GM13977 (cell line): ENCODE data around the gene NANOS3.
A peak's percentile ranks its signal among the peaks of the same experiment; 100 is the strongest.

Experiments
- DNase-seq: peaks from one replicate; pipeline ENCODE4 v3.0.0; 2012; ENCODE audit warnings: low spot score
- in situ Hi-C: fragments of 300-500 bp; cut with MboI; formaldehyde crosslinking; loops from one replicate; pipeline ENCODE4 v1.12.0; 2022; ENCODE audit warnings: low sequenced_read_pairs, low pct_unique_long_range_greater_than_20kb, mixed read lengths, inconsistent platforms; ENCODE audit not compliant: unreplicated experiment
- TF ChIP-seq, protein P1 (sequence below): IDR thresholded peaks from 2 replicates; pipeline ENCODE4 v1.5.1; 2012; ENCODE audit warnings: mild to moderate bottlenecking, control low read depth; ENCODE audit not compliant: insufficient read depth; ENCODE audit errors: extremely low read depth, missing control alignments

The NANOS3 gene

GRCh38 chr19:13896227-13896626 lies 19.3 kb downstream of the NANOS3 start:
- no peak for DNase-seq
- in situ Hi-C loops, result no loop called here
- TF ChIP-seq, protein P1, sequence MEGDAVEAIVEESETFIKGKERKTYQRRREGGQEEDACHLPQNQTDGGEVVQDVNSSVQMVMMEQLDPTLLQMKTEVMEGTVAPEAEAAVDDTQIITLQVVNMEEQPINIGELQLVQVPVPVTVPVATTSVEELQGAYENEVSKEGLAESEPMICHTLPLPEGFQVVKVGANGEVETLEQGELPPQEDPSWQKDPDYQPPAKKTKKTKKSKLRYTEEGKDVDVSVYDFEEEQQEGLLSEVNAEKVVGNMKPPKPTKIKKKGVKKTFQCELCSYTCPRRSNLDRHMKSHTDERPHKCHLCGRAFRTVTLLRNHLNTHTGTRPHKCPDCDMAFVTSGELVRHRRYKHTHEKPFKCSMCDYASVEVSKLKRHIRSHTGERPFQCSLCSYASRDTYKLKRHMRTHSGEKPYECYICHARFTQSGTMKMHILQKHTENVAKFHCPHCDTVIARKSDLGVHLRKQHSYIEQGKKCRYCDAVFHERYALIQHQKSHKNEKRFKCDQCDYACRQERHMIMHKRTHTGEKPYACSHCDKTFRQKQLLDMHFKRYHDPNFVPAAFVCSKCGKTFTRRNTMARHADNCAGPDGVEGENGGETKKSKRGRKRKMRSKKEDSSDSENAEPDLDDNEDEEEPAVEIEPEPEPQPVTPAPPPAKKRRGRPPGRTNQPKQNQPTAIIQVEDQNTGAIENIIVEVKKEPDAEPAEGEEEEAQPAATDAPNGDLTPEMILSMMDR, result no peak

DNA sequence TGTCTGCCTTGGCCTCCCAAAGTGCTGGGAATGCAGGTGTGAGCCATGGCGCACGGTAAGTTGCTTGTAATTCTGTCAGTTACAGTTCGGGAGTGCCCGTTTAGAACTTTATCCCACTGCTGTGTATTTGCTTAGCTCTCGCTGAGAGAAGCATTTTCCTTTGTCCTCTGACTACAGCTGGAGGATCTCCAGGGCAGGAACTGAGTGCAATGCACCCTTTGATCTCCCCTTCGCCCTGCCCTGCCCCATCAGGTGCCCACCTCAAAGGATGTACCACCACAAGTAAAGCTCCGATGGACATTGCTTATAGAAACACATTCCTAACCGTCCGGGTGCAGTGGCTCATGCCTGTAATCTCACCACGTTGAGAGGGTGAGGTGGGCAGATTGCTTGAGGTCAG lies 22.5 kb downstream of the NANOS3 start:
- TF ChIP-seq, protein P1, result no peak
- in situ Hi-C loops, result no loop called here
- DNase-seq, result no peak

DNA sequence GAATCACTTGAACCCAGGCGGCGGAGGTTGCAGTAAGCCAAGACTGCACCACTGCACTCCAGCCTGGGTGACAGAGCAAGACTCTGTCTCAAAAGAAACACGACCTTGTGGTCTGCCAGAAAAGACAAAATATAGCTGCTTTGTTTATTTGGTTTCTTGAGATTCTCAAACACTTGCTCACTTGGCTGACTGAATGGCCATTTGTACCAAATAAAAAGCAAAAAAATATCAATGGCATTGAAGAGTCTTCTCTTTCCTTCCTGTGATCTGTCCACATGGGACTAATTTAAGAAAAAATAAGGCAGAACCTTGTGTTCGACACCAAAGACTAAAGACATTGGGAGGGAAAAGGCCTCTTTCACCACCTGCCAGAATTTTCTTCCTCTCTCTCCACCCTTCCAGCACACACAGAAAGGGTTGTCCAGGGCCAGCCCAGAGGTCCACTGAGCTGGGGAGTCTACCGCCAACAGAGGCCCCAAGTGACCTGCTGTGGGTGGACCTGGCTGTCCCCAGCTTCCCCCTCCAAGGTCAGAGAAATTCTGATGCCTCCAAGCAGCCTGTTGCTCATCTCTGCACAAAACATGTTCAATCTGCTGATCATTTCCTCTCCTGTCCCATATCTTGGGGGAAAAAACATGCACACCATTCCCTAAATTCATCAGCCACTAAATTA lies 23.1 kb downstream of the NANOS3 start:
- DNase-seq, result no peak
- in situ Hi-C loops, result no loop called here
- TF ChIP-seq, protein P1, result no peak

GRCh38 chr19:13902993-13903555 lies 26.1 kb downstream of the NANOS3 start:
- in situ Hi-C loops, result no loop called here
- DNase-seq, result no peak
- TF ChIP-seq, protein P1, result peak; percentile 36

DNA sequence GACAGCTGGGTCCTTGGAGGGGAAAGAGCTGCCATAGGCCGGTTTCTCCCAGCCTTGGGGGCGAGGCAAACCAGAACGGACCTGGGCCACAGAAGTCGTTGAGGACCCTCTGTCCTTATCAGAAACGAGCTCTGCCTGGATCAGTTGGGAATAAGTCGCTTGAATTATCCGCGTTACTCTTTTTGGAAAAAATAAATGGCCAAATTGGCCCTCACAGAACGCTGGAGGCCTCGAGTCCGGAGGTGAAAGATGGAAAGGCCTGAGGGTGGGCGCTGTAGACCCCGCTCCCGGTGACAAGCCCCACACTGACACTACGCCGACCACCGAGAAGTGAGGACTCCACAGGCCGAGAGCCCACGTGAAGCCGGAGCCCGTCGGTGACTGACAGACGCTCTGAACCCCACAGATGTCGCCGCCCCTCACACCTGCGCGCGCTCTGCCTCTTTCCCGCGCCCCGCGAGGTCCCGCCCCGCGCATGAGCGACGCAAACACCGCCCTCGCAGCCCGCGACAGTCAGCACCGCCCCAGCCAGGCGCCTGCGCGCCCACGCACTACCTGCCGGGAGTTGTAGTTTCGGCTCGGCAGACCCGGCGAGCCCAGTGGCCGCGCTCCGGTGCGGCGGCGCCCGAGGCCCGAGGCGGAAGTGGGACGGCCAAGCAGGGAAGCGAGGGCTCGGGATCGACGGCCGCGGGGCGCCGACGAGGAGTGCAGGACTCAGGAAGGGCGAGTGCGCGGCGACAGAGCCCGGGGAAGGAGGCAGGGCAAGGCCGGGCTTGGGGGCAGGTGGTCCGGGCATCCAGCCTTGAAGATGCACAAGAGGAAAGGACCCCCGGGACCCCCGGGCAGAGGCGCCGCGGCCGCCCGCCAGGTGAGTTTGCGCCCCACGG lies 28.9 kb downstream of the NANOS3 start, which contains the start of the genes BRME1 and CC2D1A:
BRME1 (minus strand) TSS at position 484 of the 887 bp plus-strand sequence. CDS start 1,225 bp downstream, outside the sequence.
CC2D1A (plus strand) TSS at position 568 of the 887 bp plus-strand sequence; CDS start at position 809, 241 bp downstream.
- in situ Hi-C loops, result no loop called here
- DNase-seq, result peak; percentile 100
- TF ChIP-seq, protein P1, result no peak

DNA sequence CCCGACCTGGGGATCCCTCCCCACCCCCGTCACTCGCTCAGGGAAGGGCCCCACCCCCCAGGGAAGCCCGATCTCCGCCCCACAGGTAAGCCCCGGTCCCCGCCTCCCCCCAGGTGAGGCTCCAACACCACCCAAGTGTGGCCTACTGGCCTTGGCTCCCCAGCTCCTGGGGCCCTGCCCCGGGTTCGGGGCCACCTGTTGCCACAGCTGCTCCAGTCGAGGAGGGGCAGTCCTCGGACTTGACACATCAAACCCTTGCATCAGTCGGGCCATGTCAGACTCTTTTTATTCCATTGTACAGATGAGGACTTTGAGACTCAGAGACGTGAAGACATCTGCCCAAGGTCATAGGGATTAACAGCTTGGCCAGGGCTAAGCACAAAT lies 29.6 kb downstream of the NANOS3 start:
- in situ Hi-C loops, result no loop called here
- TF ChIP-seq, protein P1, result no peak
- no peak for DNase-seq
